Loucy (cell line): ENCODE data around the gene MAP3K6.

Experiments
- H2AFZ ChIP-seq: fragments of 200-600 bp; sonication (generic); 2 replicates; pipeline ENCODE4 v1.6.0; 2016; ENCODE audit warnings: antibody characterized with exemption, mild to moderate bottlenecking, low read length, moderate library complexity
- H3F3A ChIP-seq: fragments of 200-600 bp; 2 replicates; pipeline ENCODE4 v1.6.0; 2016; ENCODE audit warnings: antibody characterized with exemption, low read depth, mild to moderate bottlenecking
- H3K27me3 ChIP-seq: fragments of 200-600 bp; sonication (generic); 2 replicates; pipeline ENCODE4 v1.6.1; 2014; ENCODE audit warnings: low read length, mild to moderate bottlenecking; ENCODE audit not compliant: insufficient read depth, poor library complexity, severe bottlenecking
- H3K36me3 ChIP-seq: fragments of 200-600 bp; sonication (generic); 2 replicates; pipeline ENCODE4 v1.6.1; 2016; ENCODE audit warnings: low read length; ENCODE audit not compliant: insufficient read depth
- H3K4me1 ChIP-seq: fragments of 200-600 bp; sonication (generic); 2 replicates; pipeline ENCODE4 v1.5.1; 2014; ENCODE audit warnings: low read length, mild to moderate bottlenecking; ENCODE audit not compliant: insufficient read depth, poor library complexity, severe bottlenecking
- H3K4me2 ChIP-seq: fragments of 200-600 bp; sonication (generic); 2 replicates; pipeline ENCODE4 v1.6.0; 2014; ENCODE audit warnings: antibody characterized with exemption, low read length, low read depth, mild to moderate bottlenecking; ENCODE audit not compliant: poor library complexity, severe bottlenecking
- H3K4me3 ChIP-seq: fragments of 200-600 bp; sonication (generic); 2 replicates; pipeline ENCODE4 v1.5.1; 2014; ENCODE audit warnings: low read length, mild to moderate bottlenecking, mixed read lengths; ENCODE audit not compliant: poor library complexity, severe bottlenecking
- H3K79me2 ChIP-seq: fragments of 200-600 bp; sonication (generic); 2 replicates; pipeline ENCODE4 v1.6.1; 2014; ENCODE audit warnings: low read length; ENCODE audit not compliant: insufficient read depth
- H3K9ac ChIP-seq: fragments of 200-600 bp; sonication (generic); 2 replicates; pipeline ENCODE4 v1.6.0; 2014; ENCODE audit warnings: mild to moderate bottlenecking, low read depth, low read length, moderate library complexity; ENCODE audit not compliant: poor library complexity, severe bottlenecking
- H3K9me2 ChIP-seq: fragments of 200-600 bp; sonication (generic); replicated peaks from 2 replicates; pipeline ENCODE4 v1.6.1; 2016; ENCODE audit warnings: low read depth, low read length, mixed read lengths
- H3K9me3 ChIP-seq: fragments of 200-600 bp; sonication (generic); 2 replicates; pipeline ENCODE4 v1.6.1; 2014; ENCODE audit warnings: mild to moderate bottlenecking, antibody characterized with exemption, low read length, low read depth; ENCODE audit not compliant: insufficient read depth
- H4K20me1 ChIP-seq: fragments of 200-600 bp; sonication (generic); 2 replicates; pipeline ENCODE4 v1.6.0; 2014; ENCODE audit warnings: antibody characterized with exemption, low read length, mild to moderate bottlenecking; ENCODE audit not compliant: insufficient read depth, poor library complexity, severe bottlenecking
- EZH2phosphoT487 ChIP-seq: fragments of 200-600 bp; IDR thresholded peaks from 2 replicates; pipeline ENCODE4 v1.6.1; 2018; ENCODE audit warnings: antibody characterized with exemption, mild to moderate bottlenecking, moderate library complexity, borderline replicate concordance
- TF ChIP-seq, protein P1 (sequence below): fragments of 200-600 bp; sonication (generic); conservative IDR thresholded peaks from 2 replicates; pipeline ENCODE4 v1.5.1; 2014; ENCODE audit warnings: mild to moderate bottlenecking, antibody characterized with exemption, low read length

Gene MAP3K6

DNA sequence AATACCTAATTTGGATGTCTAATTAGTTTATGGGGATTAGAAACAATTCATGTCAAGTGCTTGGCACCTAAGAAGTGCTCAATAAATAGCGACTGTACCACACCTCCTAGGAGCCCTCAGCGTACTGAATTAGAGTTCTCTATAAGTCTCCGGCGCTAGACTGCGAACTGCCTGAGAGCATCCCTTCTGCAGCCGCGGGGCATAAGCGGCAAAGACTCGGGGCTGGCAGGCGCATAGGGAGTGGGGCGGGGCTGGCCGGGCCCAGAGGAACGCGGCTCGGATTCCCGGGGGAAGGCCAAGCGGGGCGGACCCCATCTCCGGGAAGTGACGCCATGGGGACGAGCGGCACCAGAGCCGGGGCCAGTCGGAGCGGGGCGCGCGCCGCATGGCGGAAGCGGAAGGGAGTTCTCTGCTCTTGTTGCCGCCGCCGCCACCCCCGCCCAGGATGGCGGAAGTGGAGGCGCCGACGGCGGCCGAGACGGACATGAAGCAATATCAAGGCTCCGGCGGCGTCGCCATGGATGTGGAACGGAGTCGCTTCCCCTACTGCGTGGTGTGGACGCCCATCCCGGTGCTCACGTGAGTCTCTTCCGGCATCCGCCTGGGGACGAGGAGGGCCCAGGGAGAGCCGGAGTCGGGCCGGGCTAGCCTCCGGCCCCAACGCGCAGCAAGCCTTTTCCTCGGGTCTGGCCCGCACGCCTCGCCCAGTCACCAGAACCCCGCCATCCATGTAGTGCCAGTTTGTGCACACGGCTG is 44.8 kb downstream of the MAP3K6 start, which contains the start of gene TMEM222:
Gene TMEM222, plus strand, starts transcription at position 351 of the 756 bp plus-strand sequence. Its CDS starts 35 bp downstream, at position 386.
- Histone ChIP-seq H3K4me3 (peak within 1 kb of the TSS; percentile 97), H3K9me2 (no peaks in the 10 kb centered on the region), H3K36me3 (peaks cover 7% of the 10 kb centered on the region; the same call in 1 of the 2 replicates), H4K20me1 (peaks cover 13% of the 10 kb centered on the region), H3K9ac (peak within 1 kb of the TSS; percentile 96), H3F3A (no peaks in the 10 kb centered on the region), H3K4me1 (peaks cover 30% of the 10 kb centered on the region), H3K9me3 (no peaks in the 10 kb centered on the region), H3K79me2 (peaks cover 49% of the 10 kb centered on the region), H3K27me3 (no peaks in the 10 kb centered on the region), H3K4me2 (peak within 1 kb of the TSS; percentile 98), H2AFZ (peak within 1 kb of the TSS; percentile 93)
- TF ChIP-seq EZH2phosphoT487, result no peak
- TF ChIP-seq, protein P1, sequence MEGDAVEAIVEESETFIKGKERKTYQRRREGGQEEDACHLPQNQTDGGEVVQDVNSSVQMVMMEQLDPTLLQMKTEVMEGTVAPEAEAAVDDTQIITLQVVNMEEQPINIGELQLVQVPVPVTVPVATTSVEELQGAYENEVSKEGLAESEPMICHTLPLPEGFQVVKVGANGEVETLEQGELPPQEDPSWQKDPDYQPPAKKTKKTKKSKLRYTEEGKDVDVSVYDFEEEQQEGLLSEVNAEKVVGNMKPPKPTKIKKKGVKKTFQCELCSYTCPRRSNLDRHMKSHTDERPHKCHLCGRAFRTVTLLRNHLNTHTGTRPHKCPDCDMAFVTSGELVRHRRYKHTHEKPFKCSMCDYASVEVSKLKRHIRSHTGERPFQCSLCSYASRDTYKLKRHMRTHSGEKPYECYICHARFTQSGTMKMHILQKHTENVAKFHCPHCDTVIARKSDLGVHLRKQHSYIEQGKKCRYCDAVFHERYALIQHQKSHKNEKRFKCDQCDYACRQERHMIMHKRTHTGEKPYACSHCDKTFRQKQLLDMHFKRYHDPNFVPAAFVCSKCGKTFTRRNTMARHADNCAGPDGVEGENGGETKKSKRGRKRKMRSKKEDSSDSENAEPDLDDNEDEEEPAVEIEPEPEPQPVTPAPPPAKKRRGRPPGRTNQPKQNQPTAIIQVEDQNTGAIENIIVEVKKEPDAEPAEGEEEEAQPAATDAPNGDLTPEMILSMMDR, result no peak

DNA sequence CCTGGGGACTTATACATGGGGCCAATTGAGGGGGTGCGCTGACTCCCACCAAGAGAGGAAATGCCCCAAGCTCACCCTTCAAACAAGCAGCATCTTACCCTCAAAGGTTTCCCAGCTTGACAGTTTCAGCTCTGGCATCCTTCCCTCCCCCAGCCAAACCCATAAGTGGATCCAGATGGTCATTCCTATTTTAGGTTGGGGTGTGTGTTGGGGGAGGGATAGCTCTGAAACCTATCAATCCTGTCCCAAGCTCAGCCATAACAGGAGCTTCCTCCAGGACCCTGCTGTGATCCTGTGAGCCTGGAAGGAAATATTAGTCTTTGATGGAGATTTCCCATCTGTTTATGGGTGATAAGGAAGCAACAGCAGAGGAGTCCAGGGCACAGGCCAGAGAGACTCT is 48.2 kb downstream of the MAP3K6 start:
- Histone ChIP-seq H2AFZ (no peak overlapping the region), H3K27me3 (no peaks in the 10 kb centered on the region), H3K36me3 (no peaks in the 10 kb centered on the region), H3K9me3 (no peaks in the 10 kb centered on the region), H3K4me2 (no peak overlapping the region), H3K4me1 (peaks cover 8% of the 10 kb centered on the region), H3K9me2 (no peaks in the 10 kb centered on the region), H3K4me3 (no peak overlapping the region), H3K9ac (no peak overlapping the region), H4K20me1 (peaks cover 12% of the 10 kb centered on the region), H3F3A (no peaks in the 10 kb centered on the region), H3K79me2 (peaks cover 15% of the 10 kb centered on the region)
- TF ChIP-seq, protein P1, result no peak
- TF ChIP-seq EZH2phosphoT487, result no peak

DNA sequence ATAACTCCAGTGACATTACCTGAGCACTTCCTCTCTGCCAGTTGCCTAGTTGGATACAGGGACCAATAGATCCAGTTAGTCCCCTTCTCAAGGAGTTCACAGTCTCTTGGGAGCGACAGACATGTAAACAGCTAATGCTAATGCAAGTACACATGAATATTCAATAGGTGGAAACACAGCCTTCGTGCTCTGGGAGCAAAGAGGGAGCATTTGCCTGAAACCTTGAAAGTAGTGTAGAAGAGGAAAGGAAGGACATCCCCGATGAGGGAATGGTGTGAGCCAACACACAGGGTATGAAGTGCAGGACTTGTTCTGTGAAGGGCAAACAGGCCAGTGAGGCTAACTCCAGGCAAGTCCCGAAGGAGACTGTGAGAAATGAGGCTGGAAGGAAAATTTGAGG is 48.6 kb downstream of the MAP3K6 start:
- H4K20me1 ChIP-seq, result peaks cover 8% of the 10 kb centered on the region
- H3F3A ChIP-seq, result no peaks in the 10 kb centered on the region
- H3K4me1 ChIP-seq, result peaks cover 4% of the 10 kb centered on the region
- no peaks in the 10 kb centered on the region for H3K9me2 ChIP-seq
- H3K79me2 ChIP-seq, result peaks cover 10% of the 10 kb centered on the region
- no peaks in the 10 kb centered on the region for H3K27me3 ChIP-seq
- no peak overlapping the region for H3K9ac ChIP-seq
- H3K9me3 ChIP-seq, result no peaks in the 10 kb centered on the region
- H3K4me3 ChIP-seq, result no peak overlapping the region
- no peak overlapping the region for H3K4me2 ChIP-seq
- TF ChIP-seq, protein P1, result no peak
- TF ChIP-seq EZH2phosphoT487, result no peak
- no peak overlapping the region for H2AFZ ChIP-seq
- no peaks in the 10 kb centered on the region for H3K36me3 ChIP-seq
